Gastrocnemius medialis (tissue), 4 donors: ENCODE results near the gene IFT57. TPM values are rescaled to one million over a fixed set of nuclear protein-coding genes. Genes with fewer than 3 reads are reported as not detected.

ENCODE experiments used
- ATAC-seq, 2 donors: fragments of 150-250 bp; one replicate each; pipeline ENCODE4 v1.9.1; 2016
- DNase-seq, 2 donors: peaks; one replicate each; pipeline ENCODE4 v3.0.0-alpha.2; 2019
- H3K27ac ChIP-seq, 4 donors: fragments of 200-600 bp; sonication (generic); 1 replicate in 1 of 4; 2 replicates in 3 of 4; pipeline ENCODE4 v1.5.1; 2016 to 2018; ENCODE audit warnings: mild to moderate bottlenecking in 2 of 4, moderate library complexity in 1 of 4
- H3K27me3 ChIP-seq, 3 donors: fragments of 200-600 bp; sonication (generic) in 2 of 3; 1 replicate in 1 of 3; 2 replicates in 2 of 3; pipeline versions ENCODE4 v1.5.1 to v1.6.0; 2016 to 2019; ENCODE audit warnings: mild to moderate bottlenecking in 1 of 3, moderate library complexity in 1 of 3
- H3K36me3 ChIP-seq, 2 donors: fragments of 200-600 bp; sonication (generic) in 1 of 2; one replicate each; pipeline ENCODE4 v1.5.1; 2017 to 2018
- H3K4me1 ChIP-seq, 2 donors: fragments of 200-600 bp; sonication (generic) in 1 of 2; one replicate each; pipeline ENCODE4 v1.5.1; 2016 to 2017; ENCODE audit warnings: mild to moderate bottlenecking in 2 of 2
- H3K4me3 ChIP-seq, 4 donors: fragments of 200-600 bp; sonication (generic) in 3 of 4; 1 replicate in 1 of 4; 2 replicates in 3 of 4; pipeline ENCODE4 v1.5.1; 2016 to 2019; ENCODE audit warnings: mild to moderate bottlenecking in 2 of 4
- H3K9me3 ChIP-seq, 3 donors: fragments of 200-600 bp; sonication (generic) in 2 of 3; 1 replicate in 1 of 3; 2 replicates in 2 of 3; pipeline ENCODE4 v1.5.1; 2016 to 2019
- CTCF ChIP-seq, 5 experiments: fragments of 450-650 bp in 3 of 5; fragments of 200-600 bp in 2 of 5; sonication (generic) in 2 of 5; IDR thresholded peaks in 4 of 5; conservative IDR thresholded peaks in 1 of 5; 1 replicate in 4 of 5; 2 replicates in 1 of 5; pipeline ENCODE4 v1.5.1; 2016 to 2019; ENCODE audit warnings: antibody characterized with exemption in 5 of 5, mild to moderate bottlenecking in 3 of 5, moderate library complexity in 3 of 5
- POLR2A ChIP-seq, 2 donors: fragments of 450-650 bp; IDR thresholded peaks; one replicate each; pipeline ENCODE4 v1.6.1; 2017; ENCODE audit warnings: antibody characterized with exemption in 2 of 2, mild to moderate bottlenecking in 2 of 2, moderate library complexity in 2 of 2
- in situ Hi-C, 4 donors: fragments of 200-750 bp; cut with MboI; loops; one replicate each; pipeline versions ENCODE4 v1.15.0 to v1.8.0; 2017; ENCODE audit warnings: low sequenced_read_pairs in 4 of 4
- intact Hi-C: fragments of 100-400 bp; cut with DNase I; formaldehyde crosslinking; loops from one replicate; pipeline ENCODE4 v1.15.1; 2023; ENCODE audit warnings: low total_unique reads
- total RNA-seq, 4 donors: library from RNA; depleted of rRNA; stranded (reverse); fragments of >200 nt; gene quantifications; one replicate each; pipeline versions ENCODE4 v1.1.0 to v1.2.3, GENCODE V29; 2016

IFT57 gene
- total RNA-seq, 4 donors from 2014 or later, result 7.2 to 18.5 (median 10.7) TPM

GRCh38 chr3:108241721-108242120, 19.5 kb upstream of the IFT57 start:
- Histone ChIP-seq H3K9me3 (no peaks in the 10 kb centered on the region), H3K4me3 (no peak overlapping the region), H3K4me1 (no peaks in the 10 kb centered on the region), H3K27me3 (no peaks in the 10 kb centered on the region), H3K36me3 (no peaks in the 10 kb centered on the region), H3K27ac (no peak overlapping the region)
- ATAC-seq, result no peak
- no peak for TF ChIP-seq CTCF (IDR thresholded peaks at IDR 0.05 in 4 of 5, conservative IDR thresholded peaks at IDR 0.05 in 1 of 5)
- no peak for TF ChIP-seq POLR2A (IDR thresholded peaks at IDR 0.05)
- intact Hi-C loops, result no loop called here
- in situ Hi-C loops, result no loop called here
- DNase-seq, result no peak

- DNase-seq, result no peak
- Histone ChIP-seq H3K36me3 (no peaks in the 10 kb centered on the region), H3K4me1 (no peaks in the 10 kb centered on the region), H3K9me3 (no peaks in the 10 kb centered on the region), H3K27ac (no peak overlapping the region), H3K27me3 (no peaks in the 10 kb centered on the region), H3K4me3 (no peak overlapping the region)
- no peak for ATAC-seq
- in situ Hi-C loops, result no loop called here
- no peak for TF ChIP-seq POLR2A (IDR thresholded peaks at IDR 0.05)
- TF ChIP-seq CTCF (IDR thresholded peaks at IDR 0.05 in 4 of 5, conservative IDR thresholded peaks at IDR 0.05 in 1 of 5), result no peak
- intact Hi-C loops, result no loop called here
Observed at GRCh38 chr3:108241146-108241545, 18.9 kb upstream of the IFT57 start.

- DNase-seq (no peak), ATAC-seq (no peak)
- H3K9me3 ChIP-seq, result no peaks in the 10 kb centered on the region
- no peak overlapping the region for H3K27ac ChIP-seq
- H3K27me3 ChIP-seq, result no peaks in the 10 kb centered on the region
- no peaks in the 10 kb centered on the region for H3K36me3 ChIP-seq
- no peak overlapping the region for H3K4me3 ChIP-seq
- intact Hi-C loops, result no loop called here
- H3K4me1 ChIP-seq, result no peaks in the 10 kb centered on the region
- in situ Hi-C loops, result no loop called here
- TF ChIP-seq CTCF (IDR thresholded peaks at IDR 0.05 in 4 of 5, conservative IDR thresholded peaks at IDR 0.05 in 1 of 5) (no peak), POLR2A (IDR thresholded peaks at IDR 0.05) (no peak)
Observed at GRCh38 chr3:108239082-108239481, 16.9 kb upstream of the IFT57 start.

GRCh38 chr3:108235290-108235689, 13.1 kb upstream of the IFT57 start:
- Histone ChIP-seq H3K36me3 (no peaks in the 10 kb centered on the region), H3K27ac (no peak overlapping the region), H3K4me3 (no peak overlapping the region), H3K27me3 (no peaks in the 10 kb centered on the region), H3K4me1 (no peaks in the 10 kb centered on the region), H3K9me3 (no peaks in the 10 kb centered on the region)
- in situ Hi-C loops (no loop called here), intact Hi-C loops (no loop called here)
- no peak for TF ChIP-seq POLR2A (IDR thresholded peaks at IDR 0.05)
- TF ChIP-seq CTCF (IDR thresholded peaks at IDR 0.05 in 4 of 5, conservative IDR thresholded peaks at IDR 0.05 in 1 of 5), result no peak
- ATAC-seq, result no peak
- no peak for DNase-seq

- in situ Hi-C loops (no loop called here), intact Hi-C loops (no loop called here)
- DNase-seq, result no peak
- H3K27me3 ChIP-seq, result no peaks in the 10 kb centered on the region
- H3K27ac ChIP-seq, result no peak overlapping the region
- no peak overlapping the region for H3K4me3 ChIP-seq
- H3K36me3 ChIP-seq, result no peaks in the 10 kb centered on the region
- no peak for ATAC-seq
- H3K9me3 ChIP-seq, result no peaks in the 10 kb centered on the region
- no peak for TF ChIP-seq CTCF (IDR thresholded peaks at IDR 0.05 in 4 of 5, conservative IDR thresholded peaks at IDR 0.05 in 1 of 5)
- TF ChIP-seq POLR2A (IDR thresholded peaks at IDR 0.05), result no peak
- no peaks in the 10 kb centered on the region for H3K4me1 ChIP-seq
Observed at GRCh38 chr3:108234387-108234957, 12.2 kb upstream of the IFT57 start.
